ENCODE data around the gene CMKLR1. TPM values are rescaled to one million over a fixed set of nuclear protein-coding genes. Genes with fewer than 3 reads are reported as not detected.

The CMKLR1 gene
- total RNA-seq, 1 experiment from 2014 or later, result not detected

- Histone ChIP-seq H3K27me3 (replicated peaks) (no peaks in the 10 kb centered on the region), H3K27ac (no peak overlapping the region)
Measured at GRCh38 chr12:108254030-108254429, 85.1 kb downstream of the CMKLR1 start.

GRCh38 chr12:108253540-108253939 lies 85.6 kb downstream of the CMKLR1 start:
- DNase-seq (ENCODE audit: low read depth in 1 of 2, low spot score in 2 of 2), result no peak
- no peaks in the 10 kb centered on the region for H3K4me1 ChIP-seq (replicated peaks)
- no peaks in the 10 kb centered on the region for H3K9me3 ChIP-seq (replicated peaks)
- no peaks in the 10 kb centered on the region for H3K27me3 ChIP-seq (replicated peaks)
- no peak overlapping the region for H3K27ac ChIP-seq
- H3K36me3 ChIP-seq, result no peaks in the 10 kb centered on the region
- no peak overlapping the region for H3K4me3 ChIP-seq

More at GRCh38 chr12:108254030-108254429, 85.1 kb downstream of the CMKLR1 start:
- no peak for DNase-seq (ENCODE audit: low read depth in 1 of 2, low spot score in 2 of 2)
- Histone ChIP-seq H3K4me1 (replicated peaks) (no peaks in the 10 kb centered on the region), H3K36me3 (no peaks in the 10 kb centered on the region), H3K4me3 (no peak overlapping the region), H3K9me3 (replicated peaks) (no peaks in the 10 kb centered on the region)

GRCh38 chr12:108252523-108252922 lies 86.6 kb downstream of the CMKLR1 start:
- Histone ChIP-seq H3K27ac (no peak overlapping the region), H3K27me3 (replicated peaks) (no peaks in the 10 kb centered on the region), H3K4me1 (replicated peaks) (no peaks in the 10 kb centered on the region), H3K4me3 (no peak overlapping the region), H3K9me3 (replicated peaks) (no peaks in the 10 kb centered on the region), H3K36me3 (no peaks in the 10 kb centered on the region)
- no peak for DNase-seq (ENCODE audit: low read depth in 1 of 2, low spot score in 2 of 2)

- Histone ChIP-seq H3K27me3 (replicated peaks) (no peaks in the 10 kb centered on the region), H3K27ac (no peak overlapping the region), H3K4me3 (no peak overlapping the region), H3K4me1 (replicated peaks) (no peaks in the 10 kb centered on the region), H3K9me3 (replicated peaks) (no peaks in the 10 kb centered on the region), H3K36me3 (no peaks in the 10 kb centered on the region)
- no peak for DNase-seq (ENCODE audit: low read depth in 1 of 2, low spot score in 2 of 2)
Measured at GRCh38 chr12:108248011-108248410, 91.1 kb downstream of the CMKLR1 start.

GRCh38 chr12:108247130-108247529 lies 92.0 kb downstream of the CMKLR1 start:
- no peaks in the 10 kb centered on the region for H3K27me3 ChIP-seq (replicated peaks)

GRCh38 chr12:108241986-108242703 lies 97.0 kb downstream of the CMKLR1 start:
- Histone ChIP-seq H3K36me3 (no peaks in the 10 kb centered on the region), H3K4me1 (replicated peaks) (no peaks in the 10 kb centered on the region), H3K27me3 (replicated peaks) (no peaks in the 10 kb centered on the region), H3K9me3 (replicated peaks) (no peaks in the 10 kb centered on the region), H3K4me3 (no peak overlapping the region), H3K27ac (no peak overlapping the region)
- no peak for DNase-seq (ENCODE audit: low read depth in 1 of 2, low spot score in 2 of 2)

More at GRCh38 chr12:108247130-108247529, 92.0 kb downstream of the CMKLR1 start:
- no peak for DNase-seq (ENCODE audit: low read depth in 1 of 2, low spot score in 2 of 2)
- H3K4me1 ChIP-seq (replicated peaks), result no peaks in the 10 kb centered on the region
- no peak overlapping the region for H3K27ac ChIP-seq
- no peaks in the 10 kb centered on the region for H3K9me3 ChIP-seq (replicated peaks)
- H3K4me3 ChIP-seq, result no peak overlapping the region
- no peaks in the 10 kb centered on the region for H3K36me3 ChIP-seq

GRCh38 chr12:108240928-108241327 lies 98.2 kb downstream of the CMKLR1 start:
- Histone ChIP-seq H3K4me1 (replicated peaks) (no peaks in the 10 kb centered on the region), H3K36me3 (no peaks in the 10 kb centered on the region), H3K9me3 (replicated peaks) (no peaks in the 10 kb centered on the region), H3K27ac (no peak overlapping the region), H3K27me3 (replicated peaks) (no peaks in the 10 kb centered on the region), H3K4me3 (no peak overlapping the region)
- DNase-seq (ENCODE audit: low read depth in 1 of 2, low spot score in 2 of 2), result no peak

- Histone ChIP-seq H3K4me3 (no peak overlapping the region), H3K4me1 (replicated peaks) (no peaks in the 10 kb centered on the region)
- no peak for DNase-seq (ENCODE audit: low read depth in 1 of 2, low spot score in 2 of 2)
Measured at GRCh38 chr12:108240027-108240785, 98.9 kb downstream of the CMKLR1 start.

GRCh38 chr12:108239378-108239777 lies 99.7 kb downstream of the CMKLR1 start:
- no peak overlapping the region for H3K27ac ChIP-seq
- no peaks in the 10 kb centered on the region for H3K36me3 ChIP-seq
- H3K9me3 ChIP-seq (replicated peaks), result no peaks in the 10 kb centered on the region
- H3K4me1 ChIP-seq (replicated peaks), result no peaks in the 10 kb centered on the region
- DNase-seq (ENCODE audit: low read depth in 1 of 2, low spot score in 2 of 2), result no peak
- no peaks in the 10 kb centered on the region for H3K27me3 ChIP-seq (replicated peaks)
- H3K4me3 ChIP-seq, result no peak overlapping the region

More at GRCh38 chr12:108240027-108240785, 98.9 kb downstream of the CMKLR1 start:
- no peaks in the 10 kb centered on the region for H3K9me3 ChIP-seq (replicated peaks)
- no peaks in the 10 kb centered on the region for H3K27me3 ChIP-seq (replicated peaks)
- H3K27ac ChIP-seq, result no peak overlapping the region
- no peaks in the 10 kb centered on the region for H3K36me3 ChIP-seq

GRCh38 chr12:108238474-108238873 lies 100.6 kb downstream of the CMKLR1 start:
- Histone ChIP-seq H3K4me3 (no peak overlapping the region), H3K36me3 (no peaks in the 10 kb centered on the region), H3K4me1 (replicated peaks) (no peaks in the 10 kb centered on the region), H3K9me3 (replicated peaks) (no peaks in the 10 kb centered on the region), H3K27ac (no peak overlapping the region), H3K27me3 (replicated peaks) (no peaks in the 10 kb centered on the region)
- DNase-seq (ENCODE audit: low read depth in 1 of 2, low spot score in 2 of 2), result no peak

Other genes starting within 250 kb of the CMKLR1 start
- not detected in 2 replicates for gene WSCD2, start 210.0 kb downstream of the CMKLR1 start, total RNA-seq (2014; rRNA removed; shearing (Covaris generic))
- 6.1 and 11.1 TPM in 2 replicates for gene FICD, start 176.0 kb upstream of the CMKLR1 start, total RNA-seq (2014; rRNA removed; shearing (Covaris generic))
- 48.8 and 57.3 TPM in 2 replicates for gene SART3, start 221.9 kb upstream of the CMKLR1 start, total RNA-seq (2014; rRNA removed; shearing (Covaris generic))
- gene ISCU, start 223.3 kb upstream of the CMKLR1 start, total RNA-seq (2014; rRNA removed; shearing (Covaris generic)), result 86.7 and 135 TPM in 2 replicates